Right atrium auricular region (tissue), 2 donors: ENCODE measurements around the gene ETV6. TPM values are rescaled to one million over a fixed set of nuclear protein-coding genes. Genes with fewer than 3 reads are reported as not detected.

Source experiments
- DNase-seq: peaks from one replicate; pipeline ENCODE4 v3.0.0-alpha.2; 2019; ENCODE audit warnings: low spot score
- H3K27ac ChIP-seq, 2 donors: fragments of 200-600 bp; sonication (generic); 1 replicate in 1 of 2; 2 replicates in 1 of 2; pipeline ENCODE4 v1.5.1; 2016 to 2019
- H3K27me3 ChIP-seq, 2 donors: fragments of 200-600 bp; sonication (generic); one replicate each; pipeline versions ENCODE4 v1.5.1 to v1.6.0; 2017 to 2019
- H3K36me3 ChIP-seq: fragments of 200-600 bp; sonication (generic); one replicate; pipeline ENCODE4 v1.5.1; 2016
- H3K4me1 ChIP-seq, 2 donors: fragments of 200-600 bp; sonication (generic); one replicate each; pipeline versions ENCODE4 v1.5.1 to v1.6.0; 2017 to 2019
- H3K4me3 ChIP-seq, 2 donors: fragments of 200-600 bp; sonication (generic); 1 replicate in 1 of 2; 2 replicates in 1 of 2; pipeline ENCODE4 v1.5.1; 2017 to 2019; ENCODE audit warnings: mild to moderate bottlenecking in 1 of 2, moderate library complexity in 1 of 2
- H3K9me3 ChIP-seq, 2 donors: fragments of 200-600 bp; sonication (generic); one replicate each; pipeline ENCODE4 v1.5.1; 2019
- CTCF ChIP-seq, 2 donors: fragments of 200-600 bp; sonication (generic); IDR thresholded peaks; one replicate each; pipeline ENCODE4 v1.5.1; 2019; ENCODE audit warnings: antibody characterized with exemption in 2 of 2
- total RNA-seq, 2 donors: library from RNA; depleted of rRNA; stranded (reverse); fragments of >200 nt; gene quantifications; one replicate each; pipeline ENCODE4 v1.1.0, GENCODE V29; 2016

The ETV6 gene
- total RNA-seq, 2 donors from 2014 or later = 6.7 TPM

DNA sequence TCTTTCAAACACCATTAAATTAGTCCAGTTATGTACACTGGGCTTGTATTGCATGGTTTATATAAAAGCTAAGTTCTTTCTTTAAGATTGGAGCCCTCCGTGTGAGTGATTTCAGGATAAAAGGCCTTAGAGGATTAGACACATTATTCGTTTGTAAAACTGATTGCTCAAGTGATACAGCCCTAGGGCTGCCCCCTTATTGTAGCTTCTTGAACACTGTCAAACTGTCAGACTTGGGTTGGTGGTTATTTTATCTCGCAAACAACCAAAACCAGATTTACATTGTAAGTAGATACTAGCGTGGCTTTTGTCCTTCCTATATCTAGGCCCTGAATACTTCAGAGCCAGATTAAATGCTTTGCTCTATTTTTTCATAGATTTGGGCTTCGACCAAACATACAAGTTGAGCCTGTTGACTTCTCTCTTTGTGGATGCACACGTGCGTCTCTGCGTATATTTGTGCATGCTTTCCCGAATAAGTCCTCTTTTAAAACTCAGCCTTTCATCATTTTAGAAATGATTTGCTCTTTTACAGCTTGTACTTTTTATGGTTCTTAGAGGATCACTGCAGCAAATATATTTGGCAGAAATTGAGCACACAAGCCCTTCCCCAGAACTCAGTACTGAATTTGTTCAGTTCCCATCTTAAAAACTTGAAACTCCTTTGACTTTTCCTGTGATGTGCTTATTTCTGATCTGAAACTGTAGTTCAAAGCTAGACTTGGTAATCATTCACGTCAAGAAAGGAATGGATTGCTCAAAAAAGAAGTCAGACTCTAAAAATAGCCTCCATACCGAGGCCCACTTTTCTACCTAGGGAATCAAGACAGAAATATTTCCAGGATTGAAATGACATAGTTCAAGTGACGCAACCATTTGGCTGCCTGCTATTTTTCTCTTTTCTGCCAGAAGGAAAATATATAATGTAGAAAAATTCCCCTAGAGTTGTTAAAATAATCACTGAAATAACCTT lies 129.5 kb downstream of the ETV6 start:
- Histone ChIP-seq H3K36me3 (no peaks in the 10 kb centered on the region), H3K4me3 (no peak overlapping the region), H3K27ac (peak overlapping the region; percentile 45 to 55), H3K4me1 (peaks cover 0 to 44% of the 10 kb centered on the region in 2 donors), H3K27me3 (no peaks in the 10 kb centered on the region), H3K9me3 (no peaks in the 10 kb centered on the region)
- no peak for DNase-seq
- TF ChIP-seq CTCF (IDR thresholded peaks at IDR 0.05) = no peak

DNA sequence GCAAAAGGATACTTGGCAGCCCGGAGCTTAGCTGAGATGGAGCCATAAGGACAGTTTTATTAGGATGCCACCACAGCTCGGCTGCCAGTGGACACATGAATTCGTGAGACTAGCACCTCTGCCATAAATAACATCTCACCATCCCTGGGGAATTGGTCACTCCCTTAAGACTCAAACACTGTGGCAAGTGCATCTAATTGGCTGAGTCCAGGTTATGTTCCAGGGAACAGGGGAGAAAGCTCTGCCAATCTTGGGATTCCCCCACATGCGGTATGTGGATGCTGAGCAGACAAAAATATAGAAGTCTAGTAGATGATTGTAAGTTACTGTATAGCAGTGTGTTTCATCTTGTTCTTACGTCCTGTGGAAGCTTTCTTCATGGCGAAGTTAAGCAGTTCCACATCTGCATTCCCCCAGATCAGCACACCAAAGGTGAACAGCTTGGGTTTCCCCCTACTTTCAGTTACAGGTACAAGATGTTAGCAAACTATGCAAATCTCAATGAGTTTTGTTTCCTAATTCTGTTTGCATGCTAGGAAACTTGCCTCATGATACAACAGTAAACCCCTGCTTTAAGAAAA lies 131.1 kb downstream of the ETV6 start:
- Histone ChIP-seq H3K9me3 (no peaks in the 10 kb centered on the region), H3K27ac (peak overlapping the region in 1 of 2 donors; percentile 55)

GRCh38 chr12:11782914-11783420 lies 133.5 kb downstream of the ETV6 start:
- TF ChIP-seq CTCF (IDR thresholded peaks at IDR 0.05) = no peak
- no peaks in the 10 kb centered on the region for H3K9me3 ChIP-seq
- peaks cover 0 to 53% of the 10 kb centered on the region in 2 donors for H3K4me1 ChIP-seq
- no peak for DNase-seq
- no peaks in the 10 kb centered on the region for H3K27me3 ChIP-seq
- no peak overlapping the region for H3K27ac ChIP-seq
- no peak overlapping the region for H3K4me3 ChIP-seq
- H3K36me3 ChIP-seq = no peaks in the 10 kb centered on the region

More for the DNA sequence above, 131.1 kb downstream of the ETV6 start:
- no peak for DNase-seq
- peaks cover 0 to 46% of the 10 kb centered on the region in 2 donors for H3K4me1 ChIP-seq
- H3K27me3 ChIP-seq = no peaks in the 10 kb centered on the region
- no peaks in the 10 kb centered on the region for H3K36me3 ChIP-seq
- no peak overlapping the region for H3K4me3 ChIP-seq
- no peak for TF ChIP-seq CTCF (IDR thresholded peaks at IDR 0.05)

- TF ChIP-seq CTCF (IDR thresholded peaks at IDR 0.05) = no peak
- no peak for DNase-seq
- Histone ChIP-seq H3K9me3 (no peaks in the 10 kb centered on the region), H3K27ac (peak overlapping the region in 1 of 2 donors; percentile 67), H3K4me1 (peaks cover 0 to 26% of the 10 kb centered on the region in 2 donors), H3K4me3 (no peak overlapping the region), H3K36me3 (no peaks in the 10 kb centered on the region), H3K27me3 (no peaks in the 10 kb centered on the region)
Measured at GRCh38 chr12:11785712-11786111, 136.2 kb downstream of the ETV6 start.

- Histone ChIP-seq H3K4me1 (peaks cover 0 to 30% of the 10 kb centered on the region in 2 donors), H3K27me3 (no peaks in the 10 kb centered on the region), H3K9me3 (no peaks in the 10 kb centered on the region), H3K36me3 (no peaks in the 10 kb centered on the region), H3K27ac (peak overlapping the region in 1 of 2 donors; percentile 46), H3K4me3 (no peak overlapping the region)
- DNase-seq = no peak
- no peak for TF ChIP-seq CTCF (IDR thresholded peaks at IDR 0.05)
Measured at GRCh38 chr12:11786638-11787365, 137.3 kb downstream of the ETV6 start.
